K562 (cell line): ENCODE data around the gene NDUFS3. TPM values are rescaled to one million over a fixed set of nuclear protein-coding genes. Genes with fewer than 3 reads are reported as not detected.

Source experiments
- ATAC-seq: fragments of 200-7000 bp; cut with Tn5 transposase; 3 replicates; pipeline ENCODE4 v1.9.1; 2020; ENCODE audit warnings: moderate library complexity
- BruUV-seq: library from RNA; stranded (reverse); fragments of 400-500 nt; replicated peaks from 2 replicates; lab custom pipeline; 2021; lab: Mats Ljungman, UMichigan
- CTCF ChIA-PET: fragments of 300-600 bp; formaldehyde crosslinking; extraction: SDS; loops from one replicate; lab custom pipeline; 2021; ENCODE audit warnings: low intra/inter-chr PET ratio; lab: Yijun Ruan, JAX
- POLR2A ChIA-PET: fragments of 300-600, 350-650 bp; sonication (Branson Sonifier 250); formaldehyde crosslinking; extraction: SDS; loops from one replicate; lab custom pipeline; 2021; ENCODE audit warnings: antibody characterized with exemption, inconsistent platforms; lab: Yijun Ruan, JAX
- DNase-seq, 4 experiments: peaks; one replicate each; pipeline versions ENCODE4 v3.0.0 to v3.0.0-alpha.2; 2011 to 2018; ENCODE audit warnings: low spot score in 3 of 4, mixed read lengths in 3 of 4; ENCODE audit errors: extremely low read depth in 1 of 4
- FAIRE-seq: peaks from 2 replicates; lab custom pipeline; 2011; peaks lifted over from hg19 to GRCh38; lab: Jason Lieb, UNC
- H2AFZ ChIP-seq: 2 replicates; pipeline ENCODE4 v1.6.0; 2011; ENCODE audit warnings: low read depth, low read length, control low read depth, inconsistent platforms
- H3K27ac ChIP-seq: fragments of 200-600 bp; 3 replicates; pipeline ENCODE4 v1.8.0; 2011; ENCODE audit warnings: low read depth, mild to moderate bottlenecking, control low read depth, inconsistent platforms, low read length, moderate library complexity, mixed read lengths; ENCODE audit errors: extremely low read depth
- H3K27me3 ChIP-seq, 2 experiments: fragments of 300-600 bp in 1 of 2; 2 replicates in 1 of 2; 3 replicates in 1 of 2; pipeline versions ENCODE4 v1.6.0 to v1.8.0; 2011; ENCODE audit warnings: inconsistent platforms in 2 of 2, low read length in 2 of 2, mild to moderate bottlenecking in 1 of 2, mixed read lengths in 1 of 2, moderate library complexity in 1 of 2; ENCODE audit not compliant: control insufficient read depth in 2 of 2, insufficient read depth in 2 of 2
- H3K36me3 ChIP-seq: fragments of 300-600 bp; 3 replicates; pipeline ENCODE4 v1.8.0; 2011; ENCODE audit warnings: mild to moderate bottlenecking, low read length, inconsistent platforms; ENCODE audit not compliant: control insufficient read depth, insufficient read depth
- H3K4me1 ChIP-seq, 2 experiments: fragments of 200-600 bp in 1 of 2; replicated peaks in 1 of 2; 2 replicates in 1 of 2; 3 replicates in 1 of 2; pipeline versions ENCODE4 v1.5.1 to v1.8.0; 2011; ENCODE audit warnings: inconsistent platforms in 2 of 2, low read length in 2 of 2, mild to moderate bottlenecking in 1 of 2, mixed read lengths in 1 of 2, moderate library complexity in 1 of 2; ENCODE audit not compliant: control insufficient read depth in 2 of 2, insufficient read depth in 2 of 2
- H3K4me2 ChIP-seq: 2 replicates; pipeline ENCODE4 v1.6.1; 2011; ENCODE audit warnings: low read length, control low read depth, inconsistent platforms, mixed read lengths; ENCODE audit not compliant: insufficient read depth
- H3K4me3 ChIP-seq: fragments of 200-600 bp; sonication (generic), shearing (Covaris generic); 2 replicates; pipeline ENCODE4 v1.5.1; 2016; ENCODE audit warnings: control low read depth, inconsistent platforms
- H3K79me2 ChIP-seq: fragments of 200-600 bp; 3 replicates; pipeline ENCODE4 v1.8.0; 2011; ENCODE audit warnings: low read length, inconsistent platforms; ENCODE audit not compliant: control insufficient read depth, insufficient read depth
- H3K9ac ChIP-seq, 2 experiments: 2 replicates each; pipeline versions ENCODE4 v1.6.0 to v1.6.1; 2011; ENCODE audit warnings: low read depth in 2 of 2, low read length in 2 of 2, control low read depth in 1 of 2, inconsistent platforms in 1 of 2, mild to moderate bottlenecking in 1 of 2, mixed read lengths in 1 of 2; ENCODE audit not compliant: insufficient read depth in 1 of 2
- H3K9me1 ChIP-seq: one replicate; pipeline ENCODE4 v1.6.0; 2011; ENCODE audit warnings: inconsistent platforms, mild to moderate bottlenecking, low read length, moderate library complexity; ENCODE audit not compliant: control insufficient read depth, insufficient read depth
- H3K9me3 ChIP-seq: replicated peaks from 2 replicates; pipeline ENCODE4 v1.5.1; 2011; ENCODE audit warnings: low read depth, low read length, inconsistent platforms; ENCODE audit not compliant: control insufficient read depth, insufficient read depth
- H4K20me1 ChIP-seq: replicated peaks from 2 replicates; pipeline ENCODE4 v1.6.1; 2011; ENCODE audit warnings: low read length, inconsistent platforms, mixed read lengths; ENCODE audit not compliant: control insufficient read depth, insufficient read depth
- FOXJ3 ChIP-seq: sonication (generic); formaldehyde crosslinking; IDR thresholded peaks from 2 replicates; pipeline ENCODE4 v1.4.0; 2020; ENCODE audit warnings: mild to moderate bottlenecking, missing genetic modification reagents
- MTA1 ChIP-seq: fragments of 450-650 bp; IDR thresholded peaks from 2 replicates; pipeline ENCODE4 v1.6.1; 2017; ENCODE audit warnings: borderline replicate concordance
- SMC3 ChIP-seq: conservative IDR thresholded peaks from 2 replicates; pipeline ENCODE4 v1.6.1; 2011; ENCODE audit warnings: low read depth, low read length, improper control_type of control experiment; ENCODE audit not compliant: insufficient read depth
- TAF9B ChIP-seq: fragments of 450-650 bp; IDR thresholded peaks from 2 replicates; pipeline ENCODE4 v1.6.1; 2018; ENCODE audit warnings: mild to moderate bottlenecking; ENCODE audit not compliant: partially characterized antibody
- ZNF224 ChIP-seq: sonication (generic); formaldehyde crosslinking; IDR thresholded peaks from 2 replicates; pipeline ENCODE4 v1.8.0; 2022; ENCODE audit warnings: mild to moderate bottlenecking, missing genetic modification reagents
- ZNF639 ChIP-seq, 2 experiments: fragments of 200-800 bp in 1 of 2; sonication (Bioruptor generic) in 1 of 2; sonication (generic) in 1 of 2; formaldehyde crosslinking in 1 of 2; IDR thresholded peaks in 1 of 2; conservative IDR thresholded peaks in 1 of 2; 2 replicates each; pipeline versions ENCODE4 v1.5.0 to v1.6.1; 2016 to 2020; ENCODE audit warnings: missing compliant biosample characterization in 1 of 2, missing genetic modification characterization in 1 of 2, missing genetic modification reagents in 1 of 2
- WGBS: fragments of 100-300 bp; shearing (Covaris generic); methylation state at CpG from one replicate; pipeline ENCODE4 v1.1.6; 2016; ENCODE audit warnings: low coverage, mixed read lengths; ENCODE audit not compliant: insufficient coverage; ENCODE audit errors: missing lambda C conversion rate; 5-methylcytosine and 5-hydroxymethylcytosine counted together
- in situ Hi-C: fragments of 300-500 bp; cut with MboI; formaldehyde crosslinking; loops from 4 replicates; pipeline ENCODE4 v1.15.0; 2018; ENCODE audit warnings: inconsistent platforms, mixed read lengths
- intact Hi-C: fragments of 100-400 bp; cut with micrococcal nuclease; formaldehyde crosslinking; loops from 2 replicates; pipeline ENCODE4 v1.14.2; 2022
- polyA plus RNA-seq, 8 experiments: library from polyadenylated mRNA; depleted of rRNA in 4 of 8; stranded (reverse) in 5 of 8; unstranded in 3 of 8; fragments of >200 nt; fragmentation: Nextera tagmentation in 2 of 8; fragmentation: Illumina TruSeq in 1 of 8; extraction: Ambion mirVana in 2 of 8; extraction: Trizol in 1 of 8; gene quantifications; 2 replicates each; pipeline versions ENCODE4 v1.2.1 to v1.2.3, GENCODE V29; 2011 to 2014; ENCODE audit warnings: inconsistent platforms in 1 of 8, missing spikeins in 1 of 8
- total RNA-seq, 7 experiments: library from RNA; depleted of rRNA in 6 of 7; stranded (reverse); fragments of >200 nt in 6 of 7; fragmentation: Illumina TruSeq in 2 of 7; extraction: Trizol in 2 of 7; gene quantifications; 2 replicates each; pipeline versions ENCODE4 v1.2.1 to v1.2.3, GENCODE V29; 2011 to 2021; ENCODE audit warnings: low replicate concordance in 1 of 7
- TF ChIP-seq, protein P1 (sequence below): fragments of 450-650 bp; IDR thresholded peaks from 2 replicates; pipeline ENCODE4 v1.6.1; 2017; ENCODE audit warnings: antibody characterized with exemption

Gene NDUFS3
- total and polyA plus RNA-seq, 9 of the 15 experiments (the other 6 are each of a cell fraction or from before 2014, with no cell fraction given): 38.7 to 341 (median 194) TPM

GRCh38 chr11:47611348-47611794, 32.5 kb downstream of the NDUFS3 start:
- H3K9me3 ChIP-seq: no peaks in the 10 kb centered on the region
- intact Hi-C loops (loop anchor here (10.0 kb wide), 2 partner anchors 127 to 237 kb away; partner anchors contain the start of gene SPI1), in situ Hi-C loops (no loop called here)
- H2AFZ ChIP-seq: no peak overlapping the region
- FAIRE-seq (no peak), DNase-seq (no peak), ATAC-seq (no peak)
- no peak overlapping the region for H3K9ac ChIP-seq
- TF ChIP-seq ZNF224 (no peak), FOXJ3 (CRISPR knock-in tag) (no peak), ZNF639 (CRISPR knock-in tag; conservative IDR thresholded peaks at IDR 0.05 in 1 of 2, IDR thresholded peaks at IDR 0.05 in 1 of 2) (no peak), TAF9B (no peak), SMC3 (no peak), MTA1 (no peak)
- TF ChIP-seq, protein P1, sequence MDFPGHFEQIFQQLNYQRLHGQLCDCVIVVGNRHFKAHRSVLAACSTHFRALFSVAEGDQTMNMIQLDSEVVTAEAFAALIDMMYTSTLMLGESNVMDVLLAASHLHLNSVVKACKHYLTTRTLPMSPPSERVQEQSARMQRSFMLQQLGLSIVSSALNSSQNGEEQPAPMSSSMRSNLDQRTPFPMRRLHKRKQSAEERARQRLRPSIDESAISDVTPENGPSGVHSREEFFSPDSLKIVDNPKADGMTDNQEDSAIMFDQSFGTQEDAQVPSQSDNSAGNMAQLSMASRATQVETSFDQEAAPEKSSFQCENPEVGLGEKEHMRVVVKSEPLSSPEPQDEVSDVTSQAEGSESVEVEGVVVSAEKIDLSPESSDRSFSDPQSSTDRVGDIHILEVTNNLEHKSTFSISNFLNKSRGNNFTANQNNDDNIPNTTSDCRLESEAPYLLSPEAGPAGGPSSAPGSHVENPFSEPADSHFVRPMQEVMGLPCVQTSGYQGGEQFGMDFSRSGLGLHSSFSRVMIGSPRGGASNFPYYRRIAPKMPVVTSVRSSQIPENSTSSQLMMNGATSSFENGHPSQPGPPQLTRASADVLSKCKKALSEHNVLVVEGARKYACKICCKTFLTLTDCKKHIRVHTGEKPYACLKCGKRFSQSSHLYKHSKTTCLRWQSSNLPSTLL: no peak
- 15% methylated on average over 6 of the region's 6 CpGs for WGBS
- no peaks in the 10 kb centered on the region; the same call in 1 of the 2 replicates for H4K20me1 ChIP-seq
- H3K4me1 ChIP-seq: peaks cover 0 to 4% of the 10 kb centered on the region in 2 experiments; a peak in 3 of 5 replicates
- BruUV-seq: no TSS peak
- H3K9me1 ChIP-seq: no peaks in the 10 kb centered on the region
- H3K36me3 ChIP-seq: no peaks in the 10 kb centered on the region
- no peak overlapping the region for H3K4me2 ChIP-seq
- ChIA-PET CTCF (no interaction called here), POLR2A (interaction anchor here (1.2 kb wide), 1 partner anchor 11 kb away, joined by 4 read pairs; no protein-coding TSS in a partner anchor)
- H3K27ac ChIP-seq: no peak overlapping the region
- H3K27me3 ChIP-seq: peaks cover 7 to 9% of the 10 kb centered on the region in 2 experiments; a peak in 2 of 5 replicates
- H3K79me2 ChIP-seq: no peaks in the 10 kb centered on the region
- H3K4me3 ChIP-seq: no peak overlapping the region
